HuH-7 (cell line): ENCODE results near the gene FHL1.
"Not testable (repeated sequence)": the region's sequence is repeated elsewhere in the genome, so short reads cannot be mapped to it uniquely, and the experiment has no call there.

Experiments used
- DNase-seq: peaks from one replicate; pipeline ENCODE4 v3.0.0; 2011; ENCODE audit warnings: low spot score

The FHL1 gene

DNA sequence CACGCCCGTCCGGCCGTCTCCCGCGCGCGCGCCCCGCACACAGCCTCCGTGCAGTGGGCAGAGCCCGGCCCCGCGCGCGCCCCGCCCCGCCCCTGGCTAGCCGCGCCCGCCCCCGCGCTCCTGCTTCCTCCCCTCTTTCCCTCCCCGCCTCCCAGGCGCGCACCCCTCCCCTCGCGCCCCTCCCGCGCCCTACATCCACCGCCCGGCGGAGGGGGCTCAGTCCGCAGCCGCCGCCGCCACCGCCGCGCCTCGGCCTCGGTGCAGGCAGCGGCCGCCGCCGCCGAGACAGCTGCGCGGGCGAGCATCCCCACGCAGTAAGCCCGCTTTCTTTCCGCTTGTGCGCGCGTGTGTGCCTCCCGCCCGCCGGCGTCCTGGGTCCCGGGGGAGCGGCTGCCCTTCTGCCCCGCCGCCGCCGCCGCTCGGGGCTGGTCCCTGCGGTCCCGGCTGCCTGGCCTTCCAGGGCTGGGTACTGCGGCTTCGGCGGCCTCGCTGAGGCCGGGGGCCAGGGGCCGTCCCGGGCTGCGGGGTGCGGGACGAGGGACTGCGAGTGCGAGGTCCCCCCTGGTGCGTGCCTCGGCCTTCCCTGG lies at the start of gene FHL1:
FHL1 (plus strand) TSS at position 219 of the 587 bp plus-strand sequence.
- peak; percentile 15 for DNase-seq

DNA sequence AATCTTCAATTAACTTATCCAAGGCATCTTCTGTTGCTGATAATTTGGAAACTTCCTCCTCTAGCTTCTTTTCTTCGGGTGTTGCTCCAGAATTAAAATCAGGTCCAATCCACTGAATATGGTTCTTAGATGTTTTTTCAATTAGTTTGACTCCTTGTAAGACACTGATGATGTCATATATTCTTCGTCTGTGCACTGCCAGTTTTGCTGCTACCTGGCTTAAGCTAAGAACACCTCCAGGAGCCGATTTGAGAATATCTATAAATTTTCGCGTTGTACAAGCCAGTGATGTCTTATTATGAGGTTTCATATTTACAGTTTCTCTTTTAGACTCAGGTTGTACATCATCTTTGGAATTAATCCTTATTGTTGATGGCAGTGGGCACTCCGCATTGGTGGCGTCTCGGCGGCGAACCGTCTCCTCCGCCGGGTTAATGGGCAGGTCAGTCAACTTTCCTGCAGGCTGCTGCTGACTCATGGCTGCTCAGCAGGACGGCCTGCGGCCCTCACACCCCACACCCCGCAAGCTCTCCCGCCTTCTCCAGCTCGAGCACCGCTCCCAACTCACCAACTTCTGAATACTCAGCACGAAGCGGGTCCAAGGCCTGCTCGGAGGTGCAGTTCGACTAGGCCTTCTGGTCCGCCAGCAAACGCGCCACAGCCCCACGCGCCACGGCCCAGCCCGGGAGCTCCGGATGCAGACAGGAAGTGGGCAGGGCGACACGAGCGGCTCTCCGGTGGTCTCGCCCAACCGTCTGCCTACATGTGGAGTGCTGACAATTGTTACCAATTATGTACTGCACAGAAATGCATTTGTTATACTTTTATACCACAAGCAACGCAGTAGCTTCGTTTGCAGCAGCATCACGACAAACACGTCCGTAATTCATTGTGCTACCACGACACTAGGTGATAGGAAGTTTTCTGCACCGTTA lies 49.2 kb upstream of the FHL1 start:
- no peak for DNase-seq

DNA sequence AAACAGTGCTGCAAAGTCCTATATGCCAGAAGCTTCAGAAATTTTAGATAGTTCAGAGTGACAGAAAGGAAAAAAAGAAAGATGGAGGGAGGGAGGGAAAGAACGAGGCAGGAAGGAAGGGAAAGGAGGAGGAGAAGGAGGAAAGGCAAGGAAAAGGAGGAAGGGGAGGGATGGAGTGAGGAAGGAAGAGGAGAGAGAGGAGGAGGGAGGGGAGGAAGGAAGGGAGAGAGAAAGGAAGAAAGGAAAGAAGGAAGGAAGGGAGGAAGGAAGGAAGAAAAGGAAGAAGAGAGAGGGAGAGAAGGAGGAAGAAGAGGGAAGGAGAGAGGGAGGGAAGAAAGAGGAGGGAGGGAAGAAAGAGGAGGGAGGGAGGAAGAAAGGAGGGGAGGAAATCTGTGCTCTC lies 42.4 kb upstream of the FHL1 start:
- DNase-seq = no peak

DNA sequence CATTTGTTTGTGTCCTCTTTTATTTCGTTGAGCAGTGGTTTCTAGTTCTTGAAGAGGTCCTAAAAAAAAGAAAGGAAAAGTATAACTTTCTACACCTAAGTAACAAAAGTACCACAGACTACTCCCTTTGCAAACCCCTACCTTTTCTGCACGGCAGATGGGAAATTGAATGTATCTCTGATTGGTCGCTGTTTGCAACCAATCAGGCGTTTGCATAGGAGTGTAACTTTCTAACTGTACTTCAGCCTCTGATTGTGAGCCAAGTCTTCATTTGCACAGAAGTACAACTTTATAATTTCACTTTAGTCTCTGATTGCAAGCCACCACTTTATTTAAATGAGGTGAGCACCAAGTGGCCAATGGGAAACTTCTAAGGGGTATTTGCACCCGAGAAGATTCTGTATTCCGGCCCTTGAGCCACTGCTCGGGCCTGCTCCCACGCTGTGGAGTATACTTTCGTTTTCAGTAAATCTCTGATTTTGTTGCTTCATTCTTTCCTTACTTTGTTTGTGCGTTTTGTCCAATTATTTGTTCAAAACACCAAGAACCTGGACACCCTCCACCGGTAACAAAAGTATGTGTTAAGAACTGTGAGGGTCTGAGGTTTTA lies 40.3 kb upstream of the FHL1 start:
- DNase-seq = no peak

DNA sequence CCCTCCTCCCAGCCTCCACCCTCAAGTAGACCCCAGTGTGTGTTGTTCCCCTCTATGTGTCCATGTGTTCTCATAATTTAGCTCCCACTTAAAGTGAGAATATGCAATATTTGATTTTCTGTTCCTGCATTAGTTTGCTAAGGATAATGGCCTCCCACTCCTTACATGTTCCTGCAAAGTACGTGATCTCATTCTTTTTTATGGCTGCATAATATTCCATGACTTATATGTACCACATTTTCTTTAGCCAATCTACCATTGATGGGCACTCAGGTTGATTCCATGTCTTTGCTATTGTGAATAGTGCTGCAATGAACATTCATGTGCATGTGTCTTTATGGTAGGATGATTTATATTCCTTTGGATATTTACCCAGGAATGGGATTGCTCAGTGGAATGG lies 38.4 kb upstream of the FHL1 start:
- not testable (repeated sequence) for DNase-seq

DNA sequence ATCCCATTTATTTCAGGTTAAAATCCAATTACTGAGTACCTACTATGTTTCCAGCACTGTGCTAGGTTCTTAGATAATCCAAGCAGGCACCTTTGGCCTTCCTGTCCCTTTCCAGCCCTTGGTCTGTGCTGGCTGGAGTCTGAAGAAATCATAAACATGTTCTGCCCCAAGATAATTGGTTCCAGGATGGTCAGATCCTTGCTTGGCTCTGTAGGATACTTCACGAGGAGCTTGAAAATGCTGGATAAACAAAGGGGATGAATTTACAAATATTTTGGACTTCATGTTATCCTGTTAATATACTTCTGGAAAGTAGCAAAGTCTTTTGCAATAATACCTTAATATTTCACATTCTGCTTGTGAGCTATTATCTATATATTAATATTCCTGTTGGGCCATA lies 35.0 kb upstream of the FHL1 start:
- no peak for DNase-seq

DNA sequence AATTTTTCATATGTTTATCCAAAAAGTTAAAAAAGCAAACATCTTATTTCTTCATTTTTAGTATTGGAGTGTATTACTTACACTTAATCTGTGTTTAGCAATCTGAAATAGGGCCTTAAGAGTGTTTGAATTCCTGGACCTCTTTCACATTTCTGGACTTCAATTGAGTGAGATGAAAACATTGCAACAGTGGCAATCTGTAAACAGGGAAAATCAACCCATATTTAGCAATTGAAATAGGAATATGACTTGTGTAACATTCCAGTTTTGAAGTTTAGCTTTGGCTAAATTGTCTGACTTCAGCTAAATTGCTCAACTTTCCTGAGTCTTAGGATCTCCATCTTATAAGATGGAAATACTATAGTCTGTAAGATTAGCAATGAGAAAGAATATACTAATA lies 34.6 kb upstream of the FHL1 start:
- no peak for DNase-seq

DNA sequence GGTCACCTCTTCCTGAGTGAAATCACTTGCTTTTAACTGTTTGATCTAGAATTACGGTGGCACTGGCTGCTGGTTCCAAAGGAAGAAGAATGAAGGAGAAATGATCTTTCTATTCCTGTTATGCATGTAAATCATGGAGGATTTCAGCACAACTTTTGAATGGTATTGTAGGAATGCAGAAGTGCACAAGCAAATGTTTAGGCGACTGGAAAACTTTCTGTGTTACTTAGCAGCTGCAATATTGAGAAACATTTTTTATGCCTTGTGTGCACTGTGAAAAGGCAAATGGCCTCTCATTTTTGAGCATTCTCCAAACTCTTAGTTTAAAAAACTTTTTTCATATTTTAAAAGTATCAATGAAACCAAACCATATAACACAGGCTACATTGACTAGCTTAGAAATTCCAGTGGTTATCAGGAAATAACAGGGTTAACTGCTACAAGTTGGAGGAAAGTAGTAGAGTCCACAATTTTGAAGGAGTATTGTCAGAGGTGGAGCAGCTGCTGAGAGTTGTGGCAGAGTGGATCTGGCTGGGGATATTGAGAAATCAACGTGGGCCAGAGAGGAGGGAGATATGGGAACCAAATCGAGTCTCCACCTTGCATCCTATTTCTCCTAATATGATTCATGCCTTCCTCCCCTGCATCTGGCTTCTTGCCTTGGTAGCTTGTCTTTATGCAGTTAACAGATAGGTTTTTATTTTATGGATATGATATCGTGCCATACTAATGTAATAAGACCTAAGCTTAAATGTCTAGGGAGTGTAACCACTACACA lies 32.0 kb upstream of the FHL1 start:
- no peak for DNase-seq

DNA sequence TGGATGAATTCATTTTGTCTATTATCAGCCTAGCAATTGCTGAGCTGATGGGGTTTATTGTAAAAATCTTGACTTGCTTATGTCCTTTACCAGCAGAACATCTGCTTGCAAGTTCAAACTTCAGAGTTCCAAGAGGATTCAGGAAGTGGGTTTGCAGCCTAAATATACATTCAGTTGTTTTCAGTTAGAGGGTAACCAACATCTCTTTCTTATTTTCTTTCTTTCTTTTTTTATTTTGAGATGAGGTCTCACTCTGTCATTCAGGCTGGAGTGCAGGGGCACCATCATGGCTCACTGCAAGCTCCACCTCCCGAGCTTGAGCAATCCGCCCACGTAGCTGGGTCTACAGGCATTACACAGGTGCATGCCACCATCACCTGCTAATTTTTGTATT lies 31.4 kb upstream of the FHL1 start:
- DNase-seq = no peak

DNA sequence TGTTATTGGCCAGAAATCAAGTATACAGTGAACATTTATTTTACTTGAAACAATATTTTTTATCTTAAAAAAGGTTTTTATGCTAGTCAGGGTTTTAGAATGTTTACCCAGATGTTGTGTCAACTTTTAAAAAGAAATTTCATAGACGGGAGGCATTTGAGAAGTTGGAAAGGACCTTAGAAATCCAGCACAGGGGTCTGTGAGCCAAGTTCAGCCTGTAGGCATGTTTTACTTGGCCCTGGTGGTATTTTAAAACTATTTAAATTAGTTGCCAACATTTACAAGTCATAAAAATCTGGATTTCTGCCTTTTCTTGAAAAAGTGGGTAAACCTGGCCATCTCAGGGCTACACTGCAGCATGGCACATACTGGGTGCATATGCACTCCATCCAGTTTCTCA lies 25.5 kb upstream of the FHL1 start:
- no peak for DNase-seq

DNA sequence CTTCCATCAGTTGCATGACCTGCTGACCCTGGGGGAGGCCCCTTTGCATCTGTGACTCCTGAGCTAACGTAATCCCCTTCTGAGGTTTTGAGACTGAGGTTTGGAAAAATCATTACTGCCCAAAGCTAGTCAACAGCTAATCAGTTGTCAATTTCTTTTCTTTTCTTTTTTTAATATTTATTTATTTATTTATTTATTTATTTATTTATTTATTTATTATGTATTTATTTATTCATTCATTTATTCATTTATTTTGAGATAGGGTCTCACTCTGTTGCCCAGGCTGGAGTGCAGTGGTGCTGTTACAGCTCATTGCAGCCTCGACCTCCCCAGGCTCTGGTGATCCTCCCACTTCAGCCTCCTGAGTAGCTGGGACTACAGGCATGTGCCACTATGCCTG lies 25.1 kb upstream of the FHL1 start:
- no peak for DNase-seq

DNA sequence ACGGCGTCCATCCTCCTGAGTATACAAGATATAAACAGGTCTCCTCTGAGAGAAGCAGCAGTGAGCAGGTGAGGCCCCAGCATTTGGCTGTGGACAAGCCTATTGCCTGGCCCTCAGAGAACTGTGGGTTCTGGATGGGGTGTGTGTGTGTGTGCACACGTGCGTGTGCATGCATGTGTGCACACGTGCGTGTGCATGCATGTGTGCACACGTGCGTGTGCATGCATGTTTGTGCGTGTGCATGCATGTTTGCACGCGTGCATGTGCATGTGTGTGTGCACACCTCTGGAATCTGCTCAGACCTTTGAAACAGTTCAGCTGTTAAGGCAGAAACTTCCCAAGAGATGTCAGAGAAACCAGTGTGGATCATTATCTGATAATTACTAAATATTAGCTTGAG lies 22.2 kb upstream of the FHL1 start:
- DNase-seq = no peak

DNA sequence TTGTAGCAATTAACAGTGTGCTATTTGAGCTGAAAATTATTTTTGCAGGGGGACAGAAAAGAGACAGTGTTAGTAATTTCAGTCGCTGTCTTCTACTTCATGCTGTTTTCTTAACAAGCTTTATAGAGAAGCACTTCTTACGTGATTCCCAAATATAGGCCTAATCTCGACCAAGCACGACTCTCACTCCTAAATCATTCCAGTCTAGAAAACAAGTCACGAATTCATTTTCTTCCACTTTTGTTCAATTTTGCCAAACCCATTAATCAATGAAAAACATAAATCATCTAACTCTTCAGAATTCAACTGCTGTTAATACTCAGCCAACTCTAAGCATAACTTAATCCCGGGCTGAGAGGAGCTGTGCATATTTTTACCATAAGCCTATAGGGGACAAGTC lies 21.0 kb upstream of the FHL1 start:
- no peak for DNase-seq

DNA sequence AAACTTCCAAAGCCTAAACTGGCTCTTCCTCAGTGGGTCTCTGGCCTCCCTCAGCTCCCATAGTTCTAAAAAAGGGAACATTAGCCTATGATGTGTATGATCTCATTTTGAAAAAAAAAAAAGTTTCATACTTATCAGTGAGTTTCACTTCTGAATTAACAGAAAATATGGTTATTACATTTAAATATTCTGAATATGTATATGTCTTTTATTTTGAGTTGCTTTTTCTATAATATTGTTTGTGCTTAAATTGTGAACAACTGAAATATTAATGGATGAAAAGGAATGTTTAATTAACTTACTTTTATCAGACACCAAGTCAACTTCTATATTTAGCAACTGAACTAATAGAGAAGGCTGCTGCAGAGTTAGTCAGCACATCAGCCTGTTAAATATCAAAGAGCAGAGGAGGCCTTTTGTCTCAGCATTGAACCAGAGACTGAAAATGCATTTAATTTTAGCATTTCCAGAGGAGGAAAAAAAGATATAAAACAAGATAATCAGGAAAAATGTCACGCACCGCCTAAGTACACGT lies 20.4 kb upstream of the FHL1 start:
- no peak for DNase-seq

DNA sequence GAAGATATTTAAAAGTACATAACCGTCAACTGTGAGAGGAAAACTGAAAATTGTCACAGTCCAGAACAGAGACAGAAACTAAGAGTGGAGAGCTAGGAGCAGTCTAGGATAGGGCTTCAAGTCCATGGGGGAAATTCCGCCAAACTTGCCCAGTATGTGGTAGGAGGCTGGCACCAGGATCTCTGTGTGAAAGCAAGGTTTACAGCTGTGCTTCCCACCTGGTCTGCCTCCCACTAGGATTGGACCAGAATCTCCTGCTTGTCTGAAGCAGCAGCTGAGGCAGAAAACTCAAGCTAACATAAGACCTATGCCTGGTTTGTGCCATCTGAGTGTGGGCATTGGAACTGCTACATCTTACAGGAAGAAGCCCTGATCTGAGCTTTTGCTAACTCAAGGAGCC lies 18.6 kb upstream of the FHL1 start:
- DNase-seq = no peak

DNA sequence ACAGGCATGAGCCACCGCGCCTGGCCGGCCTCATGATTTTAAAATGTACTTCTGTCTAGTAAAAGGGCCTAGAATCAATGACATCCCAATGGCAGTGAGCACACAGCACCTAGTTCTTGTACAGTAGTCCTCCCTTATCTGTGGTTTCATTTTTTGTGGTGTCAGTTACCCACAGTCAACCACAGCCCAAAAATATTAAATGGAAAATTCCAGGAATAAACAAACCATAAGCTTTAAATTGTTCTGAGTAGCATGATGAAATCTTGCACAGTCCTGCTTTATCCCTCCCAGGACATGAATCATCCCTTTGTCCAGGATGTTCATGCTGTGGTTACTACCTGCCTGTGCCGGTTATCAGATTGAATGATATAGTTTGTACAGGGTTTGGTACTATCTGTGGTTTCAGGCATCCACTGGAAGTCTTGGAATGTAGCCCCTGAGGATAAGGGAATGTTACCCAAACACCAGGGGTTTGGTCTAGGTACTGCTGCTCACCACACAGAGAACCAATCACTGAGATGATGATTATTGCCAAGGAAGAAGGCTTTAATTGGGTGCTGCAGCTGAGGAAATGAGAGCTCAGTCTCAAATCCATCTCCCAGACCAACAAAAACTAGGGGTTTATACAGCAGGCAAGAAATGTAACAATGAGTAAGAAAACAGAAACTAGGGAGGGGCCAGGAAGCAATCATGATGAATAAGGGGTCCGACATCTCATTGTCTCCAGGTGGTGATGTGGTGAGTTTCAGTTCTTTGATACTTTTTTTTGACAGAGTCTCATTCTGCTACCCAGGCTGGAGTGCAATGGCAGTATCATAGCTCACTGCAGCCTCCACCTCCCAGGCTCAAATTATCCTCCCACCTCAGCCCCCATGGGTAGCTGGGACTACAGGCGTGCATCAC lies 16.2 kb upstream of the FHL1 start:
- DNase-seq = no peak

DNA sequence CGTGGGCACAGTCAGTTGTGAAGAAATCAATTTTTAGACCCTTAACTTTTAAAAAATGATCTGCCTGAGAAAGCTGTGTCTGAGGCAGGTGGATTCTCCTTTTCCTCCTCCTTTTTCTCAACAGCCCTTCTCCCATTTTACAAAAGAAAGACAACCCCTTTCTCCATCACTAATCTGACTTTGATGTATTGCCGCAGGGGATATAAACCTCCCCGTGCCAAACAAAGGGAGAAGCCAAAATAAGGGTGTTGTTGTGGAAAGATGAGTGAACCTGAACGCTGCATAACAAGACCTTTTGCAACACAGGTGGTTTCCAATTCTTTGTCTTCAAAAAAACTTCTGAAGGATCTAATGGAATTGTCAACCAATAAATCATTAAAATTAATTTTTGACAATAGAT lies 8.4 kb upstream of the FHL1 start:
- no peak for DNase-seq

DNA sequence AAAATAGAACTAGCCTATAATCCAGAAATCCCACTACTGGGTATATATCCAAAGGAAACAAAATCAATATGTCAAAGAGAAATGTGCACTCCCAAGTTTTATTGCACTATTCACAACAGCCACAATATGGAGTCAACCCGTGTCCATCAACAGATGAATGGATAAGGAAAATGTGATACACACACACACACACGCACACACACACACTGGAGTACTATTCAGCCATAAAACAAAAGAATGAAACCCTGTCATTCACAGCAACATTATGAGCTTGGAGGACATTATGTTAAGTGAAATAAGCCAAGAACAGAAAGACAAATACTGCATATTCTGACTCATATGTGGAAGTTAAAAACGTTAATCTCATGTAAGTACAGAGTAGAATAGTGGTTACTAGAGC lies 5.8 kb upstream of the FHL1 start:
- no peak for DNase-seq

DNA sequence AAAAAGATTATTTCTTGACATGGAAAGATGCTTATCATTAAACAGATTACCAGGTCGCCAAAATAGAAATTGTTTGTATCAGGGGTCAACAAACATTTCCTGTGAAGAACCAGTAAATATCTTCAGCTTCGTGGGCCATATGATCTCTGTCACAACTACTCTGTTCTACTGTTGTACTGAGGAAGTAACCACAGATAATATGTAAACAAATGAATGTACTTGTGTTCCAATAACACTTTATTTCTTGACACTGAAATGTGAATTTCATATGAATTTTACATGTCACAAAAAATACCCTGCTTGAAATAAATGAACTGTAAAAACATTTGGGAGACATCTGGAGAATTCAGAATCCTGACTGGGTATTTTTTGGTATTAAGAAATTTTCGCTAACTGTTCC lies 4.7 kb upstream of the FHL1 start:
- DNase-seq = no peak

DNA sequence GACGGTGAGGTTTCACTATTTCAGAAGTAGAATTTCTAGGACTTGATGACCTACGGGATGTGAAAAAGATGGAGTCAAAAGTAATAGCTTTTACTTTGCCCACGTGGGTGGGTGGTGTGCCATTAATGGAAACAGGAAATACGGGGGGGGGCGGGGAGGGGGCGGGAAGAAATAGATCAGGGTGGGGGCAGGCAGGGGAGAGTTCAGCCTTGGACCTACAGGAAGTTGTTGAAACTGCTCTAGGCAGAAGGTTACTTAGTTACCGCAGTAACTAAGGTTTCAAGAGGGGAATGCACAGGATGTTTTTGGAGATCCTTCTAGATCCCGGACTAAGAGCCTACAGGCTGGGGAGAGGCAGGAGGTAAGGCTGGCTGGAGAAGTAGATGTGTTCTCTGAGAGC lies 3.6 kb upstream of the FHL1 start:
- DNase-seq = no peak

DNA sequence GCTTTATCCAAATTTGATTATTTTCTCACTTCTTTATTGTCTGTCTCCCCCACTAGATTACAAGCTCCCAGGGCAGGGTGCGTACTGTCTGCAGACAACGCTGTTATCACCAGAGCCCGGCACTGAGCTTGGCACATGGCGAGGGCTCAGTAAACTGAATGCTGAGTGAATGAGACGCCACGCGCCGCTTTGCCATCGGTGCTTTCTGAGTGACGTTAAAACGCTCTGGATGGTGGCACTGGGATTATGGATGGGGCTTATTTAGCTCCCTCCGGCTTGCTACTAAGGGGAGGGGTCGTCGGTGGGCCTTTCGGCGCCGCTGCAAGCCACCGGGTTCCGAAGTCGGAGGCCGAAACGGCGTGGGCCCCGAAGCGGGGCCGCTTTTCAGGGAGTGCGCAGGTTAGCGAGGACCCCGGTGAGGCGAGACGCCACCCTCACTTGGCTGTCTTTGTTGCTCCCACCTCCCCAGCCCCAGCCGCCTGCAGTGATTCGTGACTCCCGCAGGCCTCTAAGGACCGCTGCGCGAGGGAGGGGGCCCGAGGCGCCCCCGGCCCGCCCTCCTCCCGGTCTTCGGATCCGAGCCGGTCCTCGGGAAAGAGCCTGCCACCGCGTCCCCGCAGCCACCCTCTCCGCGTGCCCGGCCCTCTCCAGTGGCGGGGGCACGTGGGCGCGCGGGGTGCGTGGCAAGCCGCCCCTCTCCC lies 569 bp upstream of the FHL1 start:
- DNase-seq = no peak
